Small intestine (tissue), 7 donors: ENCODE measurements around the gene INPP5K. TPM values are rescaled to one million over a fixed set of nuclear protein-coding genes. Genes with fewer than 3 reads are reported as not detected.

Source experiments
- DNase-seq, 2 donors: peaks; one replicate each; pipeline versions ENCODE4 v3.0.0 to v3.0.0-alpha.2; 2013
- FAIRE-seq: peaks from 2 replicates; lab custom pipeline; 2012; peaks lifted over from hg19 to GRCh38; lab: Jason Lieb, UNC
- H3K27ac ChIP-seq, 3 donors: one replicate each; pipeline ENCODE4 v1.5.1; 2013; ENCODE audit warnings: low read length in 2 of 3, mild to moderate bottlenecking in 2 of 3, control low read depth in 1 of 3, inconsistent platforms in 1 of 3, low read depth in 1 of 3, moderate library complexity in 1 of 3
- H3K27me3 ChIP-seq, 3 donors: one replicate each; pipeline ENCODE4 v1.6.1; 2013; ENCODE audit warnings: low read length in 3 of 3, inconsistent platforms in 1 of 3; ENCODE audit not compliant: control insufficient read depth in 3 of 3, insufficient read depth in 3 of 3
- H3K36me3 ChIP-seq, 3 donors: one replicate each; pipeline ENCODE4 v1.6.1; 2013; ENCODE audit warnings: low read length in 3 of 3, inconsistent platforms in 1 of 3, low read depth in 1 of 3, mild to moderate bottlenecking in 1 of 3, moderate library complexity in 1 of 3; ENCODE audit not compliant: control insufficient read depth in 3 of 3, insufficient read depth in 2 of 3
- H3K4me1 ChIP-seq, 3 donors: one replicate each; pipeline ENCODE4 v1.6.1; 2013; ENCODE audit warnings: low read length in 2 of 3, inconsistent platforms in 1 of 3, low read depth in 1 of 3, mild to moderate bottlenecking in 1 of 3, moderate library complexity in 1 of 3; ENCODE audit not compliant: control insufficient read depth in 3 of 3, insufficient read depth in 2 of 3
- H3K4me3 ChIP-seq, 3 donors: one replicate each; pipeline ENCODE4 v1.5.1; 2013; ENCODE audit warnings: low read length in 3 of 3, control low read depth in 1 of 3, inconsistent platforms in 1 of 3, low read depth in 1 of 3, mild to moderate bottlenecking in 1 of 3, moderate library complexity in 1 of 3
- H3K9me3 ChIP-seq, 2 donors: one replicate each; pipeline ENCODE4 v1.6.1; 2013; ENCODE audit warnings: low read depth in 1 of 2, low read length in 1 of 2; ENCODE audit not compliant: control insufficient read depth in 2 of 2, insufficient read depth in 1 of 2
- WGBS, 3 donors: extraction: QIAGEN DNeasy Blood & Tissue Kit; methylation state at CpG; one replicate each; pipeline ENCODE4 v1.1.7; 2013; 5-methylcytosine and 5-hydroxymethylcytosine counted together
- polyA plus RNA-seq, 4 donors: library from polyadenylated mRNA; stranded (reverse) in 3 of 4; unstranded in 1 of 4; fragments of 200-250 nt in 3 of 4; fragments of 120-200 nt in 1 of 4; gene quantifications; one replicate each; pipeline versions ENCODE4 v1.2.1 to v1.2.3, GENCODE V29; 2013
- donor health status: healthy with polysubstance abuse.
- donor health status: control.
- donor health status: control.
- donor health status: Bipolar disorder and iron deficiency.
- donor health status: healthy.

Gene INPP5K
- polyA plus RNA-seq, 4 donors: 17.0 to 28.1 (median 24.3) TPM

DNA sequence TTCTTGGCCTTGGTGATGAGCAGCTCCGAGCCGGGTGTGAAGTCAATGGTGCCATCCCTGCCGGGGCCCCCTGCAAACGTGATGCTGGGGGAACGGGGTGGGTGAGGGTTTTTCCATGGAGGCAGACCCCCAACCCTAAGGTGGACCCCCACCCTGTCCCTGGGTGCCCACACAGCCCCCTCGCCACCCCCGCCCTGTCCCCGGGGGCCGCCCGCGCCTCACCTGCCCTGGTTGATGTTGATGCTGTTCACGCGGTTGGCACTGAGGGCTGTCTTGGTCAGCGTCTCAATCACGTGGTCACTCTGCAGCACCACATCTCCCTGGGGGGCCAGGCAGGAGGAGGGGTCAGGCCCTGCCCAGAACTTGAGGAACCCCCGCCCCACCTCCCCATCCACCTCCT is 49.2 kb downstream of the INPP5K start:
- 92 to 95% (median 92%) methylated on average over 13 to 16 of the region's 16 CpGs for WGBS, 3 donors

GRCh38 chr17:1464186-1464585 is 52.2 kb downstream of the INPP5K start:
- Histone ChIP-seq H3K27me3 (no peaks in the 10 kb centered on the region), H3K36me3 (peaks cover 7 to 62% (median 8%) of the 10 kb centered on the region in 3 donors), H3K9me3 (peaks cover 0 to under 1% of the 10 kb centered on the region in 2 donors), H3K4me3 (no peak overlapping the region), H3K27ac (no peak overlapping the region), H3K4me1 (peaks cover 0 to 30% (median 3%) of the 10 kb centered on the region in 3 donors)
- DNase-seq: no peak
- no peak for FAIRE-seq
- WGBS, 3 donors: 89 to 92% (median 90%) methylated on average over 7 to 8 of the region's 8 CpGs

More for the DNA sequence above, 49.2 kb downstream of the INPP5K start:
- Histone ChIP-seq H3K9me3 (peaks cover 0 to 4% of the 10 kb centered on the region in 2 donors), H3K27me3 (no peaks in the 10 kb centered on the region), H3K36me3 (peaks cover 19 to 86% (median 26%) of the 10 kb centered on the region in 3 donors), H3K27ac (no peak overlapping the region), H3K4me3 (no peak overlapping the region), H3K4me1 (peaks cover 0 to 19% (median 0%) of the 10 kb centered on the region in 3 donors)
- DNase-seq (no peak), FAIRE-seq (no peak)

DNA sequence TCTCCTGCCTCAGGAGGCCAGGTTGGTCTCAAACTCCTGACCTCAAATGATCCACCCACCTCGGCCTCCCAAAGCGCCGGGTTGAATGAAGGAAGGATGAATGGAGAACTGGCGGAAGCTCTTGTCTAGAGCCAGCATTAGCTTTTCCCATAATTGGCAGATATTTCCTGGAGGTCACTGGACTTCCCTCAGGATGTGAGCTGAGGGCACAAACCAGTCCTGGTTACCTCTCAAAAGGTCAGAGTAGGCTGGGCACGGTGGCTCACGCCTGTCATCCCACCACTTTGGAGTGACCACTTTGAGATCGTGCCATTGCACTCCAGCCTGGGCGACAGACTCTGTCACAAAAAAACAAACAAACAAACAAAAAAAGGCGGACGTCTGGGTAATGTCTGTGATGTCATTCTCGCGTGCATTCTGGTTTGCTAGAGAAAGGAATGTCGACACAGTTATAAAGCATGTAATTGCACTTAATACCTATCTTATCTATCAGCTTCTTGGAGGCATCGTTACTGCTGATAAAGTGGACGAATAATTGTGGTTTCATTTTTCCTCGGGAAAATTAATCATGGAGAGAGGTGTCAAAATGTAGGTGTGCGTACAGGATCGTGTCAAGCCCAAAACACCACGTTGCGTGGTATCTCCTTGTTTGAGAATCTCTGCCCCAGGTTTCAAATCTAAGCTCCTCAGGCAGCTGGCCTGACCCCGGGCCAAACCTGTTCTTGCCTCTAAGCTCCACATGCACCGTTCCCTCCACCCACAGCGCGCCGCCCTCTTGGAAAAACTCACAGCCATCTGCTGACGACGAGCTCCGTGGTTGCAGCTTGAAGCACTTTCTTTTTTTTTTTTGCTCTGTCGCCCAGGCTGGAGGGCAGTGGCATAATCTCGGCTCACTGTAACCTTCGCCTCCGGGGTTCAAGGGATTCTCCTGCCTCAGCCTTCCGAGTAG is 54.0 kb downstream of the INPP5K start:
- H3K4me1 ChIP-seq: peaks cover 0 to 17% (median 3%) of the 10 kb centered on the region in 3 donors
- WGBS, 3 donors: 16 to 54% (median 38%) methylated on average over 33 of the region's 33 CpGs
- H3K9me3 ChIP-seq: no peaks in the 10 kb centered on the region
- H3K4me3 ChIP-seq: no peak overlapping the region
- peak overlapping the region; percentile 36 to 76 (median 48) for H3K27ac ChIP-seq
- FAIRE-seq (no peak), DNase-seq (peak; percentile 60 to 79)
- H3K27me3 ChIP-seq: no peaks in the 10 kb centered on the region
- H3K36me3 ChIP-seq: peaks cover 2 to 48% (median 7%) of the 10 kb centered on the region in 3 donors

DNA sequence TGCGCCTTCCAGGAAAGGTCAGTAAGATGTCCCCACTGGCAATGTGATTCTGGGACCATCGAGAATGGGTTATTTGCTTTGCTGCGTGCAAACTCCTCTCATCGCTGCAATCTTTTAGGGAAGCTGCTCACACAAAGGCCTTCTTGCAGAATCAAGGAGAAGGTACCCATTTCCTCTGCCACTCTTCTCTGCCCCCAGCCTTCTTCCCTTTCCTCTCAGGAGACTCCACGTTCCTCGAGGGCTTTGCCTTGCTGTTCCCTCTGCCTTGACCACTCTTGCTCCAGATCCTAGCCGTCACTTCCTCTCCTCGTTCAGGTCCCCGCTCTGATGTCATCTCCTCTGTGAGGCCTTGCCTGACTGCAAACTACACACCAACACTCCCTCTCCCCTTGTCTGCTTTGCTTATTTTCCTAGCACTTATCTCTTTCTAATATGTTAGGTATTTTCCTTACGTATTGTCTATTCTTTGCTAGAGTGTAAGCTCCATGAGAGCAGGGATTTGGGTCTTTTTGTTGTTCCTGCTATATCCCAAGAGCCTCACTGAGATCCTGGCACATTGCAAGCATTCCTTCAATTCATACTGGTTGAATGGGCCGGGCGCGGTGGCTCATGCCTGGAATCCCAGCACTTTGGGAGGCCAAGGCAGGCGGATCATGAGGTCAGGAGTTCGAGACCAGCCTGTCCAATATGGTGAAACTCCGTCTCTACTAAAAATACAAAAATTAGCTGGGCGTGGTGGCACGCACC is 55.0 kb downstream of the INPP5K start:
- WGBS, 3 donors: 84 to 93% (median 89%) methylated on average over 16 to 18 of the region's 18 CpGs
- Histone ChIP-seq H3K36me3 (peaks cover 2 to 38% (median 4%) of the 10 kb centered on the region in 3 donors), H3K4me3 (no peak overlapping the region), H3K27ac (no peak overlapping the region), H3K9me3 (no peaks in the 10 kb centered on the region), H3K4me1 (peaks cover 0 to 20% (median 3%) of the 10 kb centered on the region in 3 donors), H3K27me3 (no peaks in the 10 kb centered on the region)
- DNase-seq (no peak), FAIRE-seq (no peak)

DNA sequence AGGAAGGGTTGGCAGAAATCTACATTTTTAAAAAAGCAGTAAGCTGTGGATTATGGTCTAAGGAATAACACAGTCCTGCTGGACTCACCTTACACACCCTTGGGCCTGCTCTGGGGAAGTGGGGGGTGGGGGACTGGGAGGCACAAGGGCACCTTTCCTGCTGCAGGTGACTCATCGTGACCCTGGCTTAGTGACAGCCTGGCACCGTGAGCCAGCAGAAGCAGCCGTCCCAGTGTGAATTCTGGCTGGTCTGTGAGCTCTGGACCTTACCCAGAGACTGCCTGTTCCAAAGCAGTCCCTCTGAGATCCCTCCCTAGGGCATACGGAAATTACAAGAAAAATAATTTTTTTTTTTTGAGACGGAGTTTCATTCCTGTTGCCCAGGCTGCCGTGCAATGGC is 56.2 kb downstream of the INPP5K start:
- Histone ChIP-seq H3K9me3 (no peaks in the 10 kb centered on the region), H3K27ac (peak overlapping the region in 2 of 3 donors; percentile 37 to 80), H3K36me3 (peaks cover 0 to 26% (median 0%) of the 10 kb centered on the region in 3 donors), H3K27me3 (no peaks in the 10 kb centered on the region), H3K4me3 (no peak overlapping the region), H3K4me1 (peaks cover 0 to 20% (median 3%) of the 10 kb centered on the region in 3 donors)
- no peak for FAIRE-seq
- DNase-seq: peak; percentile 46 to 96
- 14 to 37% (median 19%) methylated on average over 6 of the region's 6 CpGs for WGBS, 3 donors

DNA sequence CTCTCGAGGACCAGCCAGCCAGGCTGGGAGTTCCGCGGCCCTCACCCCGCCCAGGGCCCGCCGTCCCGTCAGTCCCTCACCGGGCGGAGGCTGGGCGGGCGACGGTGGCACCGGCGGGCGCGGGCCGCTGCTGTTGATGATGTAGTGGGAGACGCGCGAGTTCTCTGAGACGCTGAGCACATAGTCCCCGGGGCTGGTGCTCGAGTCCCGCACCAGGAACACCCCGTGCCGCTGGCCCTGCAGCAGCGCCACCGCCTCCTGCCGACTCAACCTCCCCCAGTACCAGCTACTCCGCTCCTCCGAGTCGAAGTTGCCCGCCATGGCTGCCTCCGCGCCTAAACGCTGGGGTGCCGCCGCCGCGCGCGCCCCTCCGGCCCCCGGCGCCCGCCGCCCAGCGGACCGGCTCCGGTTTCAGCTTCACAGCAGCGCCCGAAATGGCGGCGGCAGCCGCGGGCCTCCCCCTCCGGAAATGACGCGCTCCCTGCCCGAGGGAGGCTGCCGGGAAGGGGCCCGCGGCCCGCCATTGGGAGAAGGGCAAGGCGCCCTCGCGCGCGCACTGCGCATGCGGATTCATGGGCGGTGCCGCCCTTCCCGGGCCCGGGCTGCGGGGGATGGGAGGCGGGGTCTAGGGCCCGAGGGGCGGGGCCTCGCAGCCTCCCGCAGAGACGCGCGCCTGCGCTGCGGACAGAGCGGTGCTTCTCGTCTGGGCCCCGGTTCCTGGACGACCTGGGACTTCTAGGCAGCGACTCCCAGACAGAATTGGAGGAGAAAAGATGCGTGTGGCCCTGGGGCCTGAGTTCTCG is 60.4 kb downstream of the INPP5K start, which contains the start of gene CRK:
CRK (minus strand) TSS at position 436 of the 803 bp plus-strand sequence; CDS start at position 321, 115 bp downstream.
- H3K4me1 ChIP-seq: peaks cover 3 to 24% (median 5%) of the 10 kb centered on the region in 3 donors

DNA sequence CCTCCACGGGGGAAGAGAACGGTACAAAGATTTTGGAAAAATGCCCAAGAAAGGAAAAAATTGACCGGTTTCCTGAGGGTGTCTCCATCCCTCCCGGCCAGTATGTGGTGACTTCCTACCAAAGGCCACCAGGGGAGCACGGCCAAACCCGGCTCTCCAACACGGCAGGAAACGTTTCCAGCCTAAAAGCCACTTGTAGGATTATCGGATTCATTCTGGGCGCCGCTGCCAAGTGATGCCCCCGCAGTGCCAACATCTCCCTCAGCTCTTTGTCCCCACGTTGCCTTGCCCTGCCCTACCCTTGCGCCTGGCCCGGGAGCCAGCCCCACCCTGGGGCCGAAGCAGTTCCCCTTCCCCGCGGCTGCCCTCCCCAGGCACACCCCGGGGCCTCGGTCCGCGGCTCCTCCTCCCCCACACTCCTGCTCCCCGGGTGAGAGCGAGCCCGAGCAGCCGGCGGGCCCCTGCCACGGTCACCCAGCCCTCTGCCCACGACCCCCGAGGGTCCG is 61.1 kb downstream of the INPP5K start:
- peak overlapping the region; percentile 84 to 99 (median 89) for H3K4me3 ChIP-seq
- H3K27ac ChIP-seq: peak overlapping the region; percentile 95 to 97 (median 96)
- no peaks in the 10 kb centered on the region for H3K27me3 ChIP-seq
- peaks cover 3 to 24% (median 5%) of the 10 kb centered on the region in 3 donors for H3K4me1 ChIP-seq
- no peaks in the 10 kb centered on the region for H3K9me3 ChIP-seq
- 0 to 1% (median 1%) methylated on average over 23 to 31 of the region's 31 CpGs for WGBS, 3 donors
- peak; percentile 66 to 79 for DNase-seq
- no peak for FAIRE-seq
- peaks cover 0 to 28% (median 0%) of the 10 kb centered on the region in 3 donors for H3K36me3 ChIP-seq

More for the DNA sequence above, 60.4 kb downstream of the INPP5K start, which contains the start of gene CRK:
- Histone ChIP-seq H3K9me3 (no peaks in the 10 kb centered on the region), H3K27me3 (no peaks in the 10 kb centered on the region), H3K36me3 (peaks cover 0 to 25% (median 0%) of the 10 kb centered on the region in 3 donors), H3K4me3 (peak within 1 kb of the TSS; percentile 84 to 99 (median 89)), H3K27ac (peak within 1 kb of the TSS; percentile 95 to 97 (median 96))
- FAIRE-seq (no peak), DNase-seq (peak; percentile 97 to 99)
- 0 to 1% (median 1%) methylated on average over 64 to 93 of the region's 93 CpGs for WGBS, 3 donors
